A549 (cell line): ENCODE measurements around the gene SRM. TPM values are rescaled to one million over a fixed set of nuclear protein-coding genes. Genes with fewer than 3 reads are reported as not detected.
"Not testable (repeated sequence)": the region's sequence is repeated elsewhere in the genome, so short reads cannot be mapped to it uniquely, and the experiment has no call there.

Source experiments
- ATAC-seq, 2 experiments: fragments of 200-7000 bp in 1 of 2; fragments of >200 bp in 1 of 2; cut with Nextera tagmentation in 1 of 2; cut with Tn5 transposase in 1 of 2; 3 replicates each; pipeline versions ENCODE4 v1.8.0 to v1.9.1; 2018 to 2020; ENCODE audit warnings: mild to moderate bottlenecking in 1 of 2, moderate library complexity in 1 of 2
- CTCF ChIA-PET: fragments of 300-600 bp; sonication (Branson Sonifier 250); formaldehyde crosslinking; extraction: SDS; loops from one replicate; lab custom pipeline; 2021; ENCODE audit warnings: antibody characterized with exemption, inconsistent platforms; lab: Yijun Ruan, JAX
- POLR2A ChIA-PET: fragments of 350-600 bp; formaldehyde crosslinking; extraction: SDS; loops from one replicate; lab custom pipeline; 2021; ENCODE audit warnings: antibody characterized with exemption, inconsistent platforms; lab: Yijun Ruan, JAX
- DNase-seq, 2 experiments: peaks; one replicate each; pipeline versions ENCODE4 v3.0.0 to v3.0.0-alpha.2; 2011 to 2016; ENCODE audit warnings: low read depth in 1 of 2, low spot score in 1 of 2
- FAIRE-seq: peaks from 2 replicates; lab custom pipeline; 2011; peaks lifted over from hg19 to GRCh38; lab: Jason Lieb, UNC
- H3K27ac ChIP-seq, 2 experiments: fragments of >200 bp; sonication (Bioruptor Twin); formaldehyde crosslinking; 3 replicates each; pipeline ENCODE4 v1.5.1; 2016 to 2017
- H3K4me1 ChIP-seq: fragments of >200 bp; sonication (Bioruptor Twin); formaldehyde crosslinking; 3 replicates; pipeline ENCODE4 v1.6.1; 2016
- H3K4me2 ChIP-seq: fragments of >200 bp; sonication (Bioruptor Twin); formaldehyde crosslinking; 3 replicates; pipeline ENCODE4 v1.6.1; 2016
- H3K4me3 ChIP-seq: fragments of >200 bp; sonication (Bioruptor Twin); formaldehyde crosslinking; 3 replicates; pipeline ENCODE4 v1.5.1; 2016
- H3K9me3 ChIP-seq: fragments of >200 bp; sonication (Bioruptor Twin); formaldehyde crosslinking; 3 replicates; pipeline ENCODE4 v1.6.1; 2016
- BCL3 ChIP-seq: fragments of >200 bp; sonication (Bioruptor Twin); formaldehyde crosslinking; IDR thresholded peaks from 3 replicates; pipeline ENCODE4 v1.6.1; 2016
- BHLHE40 ChIP-seq: IDR thresholded peaks from 2 replicates; pipeline ENCODE4 v1.6.1; 2012; ENCODE audit warnings: low read depth, low read length, inconsistent platforms
- CBX2 ChIP-seq: fragments of 200-600 bp; sonication (generic); IDR thresholded peaks from 2 replicates; pipeline ENCODE4 v1.6.1; 2016; ENCODE audit warnings: low read depth, mild to moderate bottlenecking, borderline replicate concordance
- CBX8 ChIP-seq: fragments of 200-600 bp; sonication (generic); IDR thresholded peaks from 2 replicates; pipeline ENCODE4 v1.6.1; 2016
- CHD4 ChIP-seq: fragments of 200-600 bp; sonication (generic); IDR thresholded peaks from 2 replicates; pipeline ENCODE4 v1.6.1; 2016; ENCODE audit warnings: antibody characterized with exemption, mild to moderate bottlenecking, borderline replicate concordance
- CTCF ChIP-seq: fragments of >200 bp; sonication (Bioruptor Twin); formaldehyde crosslinking; IDR thresholded peaks from 3 replicates; pipeline ENCODE4 v1.5.1; 2016
- EP300 ChIP-seq, 2 experiments: fragments of >200 bp; sonication (Bioruptor Twin); formaldehyde crosslinking; IDR thresholded peaks; 2 replicates in 1 of 2; 3 replicates in 1 of 2; pipeline ENCODE4 v1.6.1; 2016 to 2017
- GATA3 ChIP-seq: IDR thresholded peaks from 2 replicates; pipeline ENCODE4 v1.6.1; 2012; ENCODE audit warnings: borderline replicate concordance
- HES2 ChIP-seq: fragments of >200 bp; sonication (Bioruptor Twin); formaldehyde crosslinking; IDR thresholded peaks from 2 replicates; pipeline ENCODE4 v1.6.1; 2016
- HOXA7 ChIP-seq: fragments of 250-450 bp; sonication (Bioruptor Pico); IDR thresholded peaks from 2 replicates; pipeline ENCODE4 v1.5.0; 2020; ENCODE audit warnings: mild to moderate bottlenecking, moderate library complexity
- JUN ChIP-seq, 2 experiments: fragments of >200 bp; sonication (Bioruptor Twin); formaldehyde crosslinking; IDR thresholded peaks; 2 replicates in 1 of 2; 3 replicates in 1 of 2; pipeline ENCODE4 v1.6.1; 2016 to 2017
- MAFK ChIP-seq: fragments of 450-650 bp; IDR thresholded peaks from 2 replicates; pipeline ENCODE4 v1.6.1; 2014; ENCODE audit not compliant: partially characterized antibody
- MYC ChIP-seq: IDR thresholded peaks from 2 replicates; pipeline ENCODE4 v1.6.1; 2012; ENCODE audit warnings: mild to moderate bottlenecking, inconsistent platforms, low read length, improper control_type of control experiment, borderline replicate concordance
- PHF8 ChIP-seq: fragments of 200-600 bp; sonication (generic); IDR thresholded peaks from 2 replicates; pipeline ENCODE4 v1.6.1; 2016; ENCODE audit warnings: low read depth, mild to moderate bottlenecking, antibody characterized with exemption, moderate library complexity, borderline replicate concordance
- POLR2AphosphoS2 ChIP-seq: conservative IDR thresholded peaks from 2 replicates; pipeline ENCODE4 v1.6.1; 2012; ENCODE audit warnings: low read length, improper control_type of control experiment, inconsistent platforms
- RAD21 ChIP-seq, 2 experiments: fragments of >200 bp in 1 of 2; sonication (Bioruptor Twin) in 1 of 2; formaldehyde crosslinking in 1 of 2; IDR thresholded peaks in 1 of 2; conservative IDR thresholded peaks in 1 of 2; 2 replicates in 1 of 2; 3 replicates in 1 of 2; pipeline ENCODE4 v1.6.1; 2012 to 2018; ENCODE audit warnings: inconsistent platforms in 1 of 2
- RARB ChIP-seq: fragments of 250-450 bp; sonication (Bioruptor Pico); IDR thresholded peaks from 2 replicates; pipeline ENCODE4 v1.8.0; 2021; ENCODE audit warnings: mild to moderate bottlenecking, moderate library complexity
- SMC3 ChIP-seq: fragments of >200 bp; sonication (Bioruptor Twin); formaldehyde crosslinking; IDR thresholded peaks from 3 replicates; pipeline ENCODE4 v1.6.1; 2018; ENCODE audit warnings: inconsistent platforms
- ZC3H11A ChIP-seq: fragments of 450-650 bp; IDR thresholded peaks from 2 replicates; pipeline ENCODE4 v1.6.1; 2014; ENCODE audit warnings: antibody characterized with exemption, mild to moderate bottlenecking
- ZSCAN20 ChIP-seq: fragments of 250-450 bp; sonication (Bioruptor Pico); IDR thresholded peaks from 2 replicates; pipeline ENCODE4 v1.8.0; 2022; ENCODE audit warnings: mild to moderate bottlenecking, moderate library complexity
- WGBS: methylation state at CpG from one replicate; pipeline ENCODE4 v1.1.6; 2017; ENCODE audit errors: missing lambda C conversion rate; 5-methylcytosine and 5-hydroxymethylcytosine counted together
- polyA plus RNA-seq, 4 experiments: library from polyadenylated mRNA; depleted of rRNA in 3 of 4; stranded (reverse); fragments of >200 nt; fragmentation: RNase III in 1 of 4; extraction: RNeasy Plus Mini Kit Qiagen cat#74134 plus additional on column Dnase treatment in 1 of 4; gene quantifications; 2 replicates in 3 of 4; 3 replicates in 1 of 4; pipeline ENCODE4 v1.2.3, GENCODE V29; 2011 to 2017

SRM gene
- polyA plus RNA-seq, 2 of the 4 experiments (the other 2 are of a cell fraction), result 30.8 to 87.8 TPM

- POLR2A ChIA-PET, result interaction anchor here (0.9 to 2.0 kb wide), 4 partner anchors 22 to 870 kb away, joined by 3 to 13 read pairs (median 4); partner anchors contain the start of genes MTOR, SRM and TARDBP
- Histone ChIP-seq H3K9me3 (no peaks in the 10 kb centered on the region), H3K4me1 (no peaks in the 10 kb centered on the region), H3K4me3 (no peak overlapping the region), H3K27ac (no peak overlapping the region), H3K4me2 (no peak overlapping the region)
- DNase-seq (peak; percentile 74 to 78), ATAC-seq (peak; percentile 90 to 95), FAIRE-seq (peak; percentile 87)
- 2% methylated on average over 8 of the region's 8 CpGs for WGBS
- CTCF ChIA-PET, result interaction anchor here (0.6 to 4.8 kb wide), 72 partner anchors 10 to 1221 kb away, joined by 3 to 124 read pairs (median 4); partner anchors contain the start of genes EXOSC10, FBXO44, FBXO6 and MASP2
- no peak for TF ChIP-seq EP300 (IDR thresholded peaks at IDR 0.05)
- peak; percentile 86 for TF ChIP-seq CTCF
- peak; percentile 90 to 96 for TF ChIP-seq RAD21 (conservative IDR thresholded peaks at IDR 0.05 in 1 of 2, IDR thresholded peaks at IDR 0.05 in 1 of 2)
- TF ChIP-seq SMC3, result peak; percentile 53; the same call in 2 of the 3 replicates
Observed at GRCh38 chr1:11037740-11038182, 22.1 kb downstream of the SRM start.

DNA sequence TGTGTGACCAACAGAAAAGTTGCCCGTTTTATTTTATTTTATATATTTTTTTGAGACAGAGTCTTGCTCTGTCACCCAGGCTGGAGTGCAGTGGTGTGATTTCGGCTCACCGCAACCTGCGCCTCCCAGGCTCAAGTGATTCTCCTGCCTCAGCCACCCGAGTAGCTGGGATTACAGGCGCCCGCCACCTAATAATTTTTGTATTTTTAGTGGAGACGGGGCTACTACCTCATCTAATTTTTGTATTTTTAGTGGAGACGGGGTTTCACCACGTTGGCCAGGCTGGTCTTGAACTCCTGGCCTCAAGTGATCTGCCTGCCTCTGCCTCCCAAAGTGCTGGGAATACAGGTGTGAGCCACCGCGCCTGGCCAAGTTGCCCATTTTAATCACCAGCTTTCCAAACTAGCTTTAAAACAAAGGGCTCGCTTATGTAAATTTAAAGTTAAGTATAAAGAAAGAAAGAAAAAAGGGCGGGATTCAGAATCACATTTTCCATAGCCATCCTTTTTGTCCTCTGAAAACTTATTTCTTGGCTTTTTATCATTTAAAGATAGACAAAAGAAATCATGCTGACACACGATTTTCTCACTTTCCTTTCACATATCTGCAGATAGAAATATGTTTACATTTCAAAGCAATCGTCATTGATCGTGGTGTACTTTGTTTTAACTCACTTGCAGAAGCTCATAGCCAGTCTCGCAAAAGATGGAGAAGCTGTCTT, 22.6 kb downstream of the SRM start:
- not testable (repeated sequence) for FAIRE-seq, H3K9me3 ChIP-seq, H3K4me3 ChIP-seq, H3K27ac ChIP-seq, H3K4me2 ChIP-seq, ATAC-seq, H3K4me1 ChIP-seq, DNase-seq
- POLR2A ChIA-PET, result interaction anchor here (0.9 to 2.0 kb wide), 4 partner anchors 25 to 871 kb away, joined by 3 to 13 read pairs (median 4); partner anchors contain the start of genes EXOSC10, MTOR and TARDBP
- WGBS, result 43% methylated on average over 18 of the region's 18 CpGs
- peak; percentile 64 for TF ChIP-seq MAFK
- CTCF ChIA-PET, result interaction anchor here (0.6 to 4.8 kb wide), 64 partner anchors 10 to 1222 kb away, joined by 3 to 124 read pairs (median 4); partner anchors contain the start of genes EXOSC10, FBXO44, FBXO6 and MASP2

DNA sequence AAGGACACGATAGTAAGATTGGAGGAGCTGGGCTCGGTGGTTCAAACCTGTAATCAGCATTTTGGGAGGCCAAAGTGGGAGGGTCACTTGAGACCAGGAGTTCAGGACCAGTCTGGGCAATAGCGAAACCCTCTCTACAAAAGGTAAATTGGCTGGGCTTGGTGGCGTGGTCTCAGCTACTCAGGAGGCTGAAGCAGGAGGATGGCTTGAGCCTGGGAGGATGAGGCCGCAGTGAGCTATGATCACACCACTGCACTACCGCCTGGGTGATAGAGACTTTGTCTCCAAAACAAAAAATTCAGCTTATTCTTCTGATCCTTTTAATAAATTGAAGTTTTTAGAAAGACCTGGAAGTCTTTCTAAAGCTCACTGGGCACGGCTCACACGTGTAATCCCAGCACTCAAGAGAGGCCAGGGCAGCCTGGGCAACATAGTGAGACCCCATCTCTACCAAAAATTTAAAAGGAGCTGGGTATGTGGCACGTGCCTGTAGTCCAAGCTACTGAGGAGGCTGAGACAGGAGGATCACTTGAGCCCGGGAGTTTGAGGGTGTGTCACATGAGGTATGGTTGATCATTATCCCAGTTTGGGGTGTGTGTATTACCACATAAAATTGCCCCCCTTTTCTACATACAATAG, 28.1 kb downstream of the SRM start:
- ChIA-PET CTCF (interaction anchor here (0.6 to 0.8 kb wide), 2 partner anchors 95 to 614 kb away, joined by 3 to 4 read pairs; no protein-coding TSS in a partner anchor), POLR2A (no interaction called here)
- 91% methylated on average over 10 of the region's 10 CpGs for WGBS
- H3K4me2 ChIP-seq, result no peak overlapping the region
- no peak for DNase-seq
- H3K9me3 ChIP-seq, result no peaks in the 10 kb centered on the region
- no peak overlapping the region for H3K4me3 ChIP-seq
- peak; percentile 29 to 38; a peak in 4 of 6 replicates for ATAC-seq
- no peak for FAIRE-seq
- H3K27ac ChIP-seq, result no peak overlapping the region
- H3K4me1 ChIP-seq, result no peaks in the 10 kb centered on the region
- TF ChIP-seq MAFK (no peak), HES2 (no peak), MYC (no peak), ZSCAN20 (CRISPR knock-in tag) (no peak), CHD4 (no peak), HOXA7 (no peak), BCL3 (no peak), POLR2AphosphoS2 (no peak), CBX8 (no peak), GATA3 (no peak), BHLHE40 (no peak), CBX2 (no peak), RARB (no peak), ZC3H11A (no peak), PHF8 (no peak), JUN (IDR thresholded peaks at IDR 0.05) (no peak)
